ENCODE measurements around the gene TARBP1. TPM values are rescaled to one million over a fixed set of nuclear protein-coding genes. Genes with fewer than 3 reads are reported as not detected.

Gene TARBP1
- total and polyA plus RNA-seq, 5 experiments from 2014 or later = 12.8 to 61.1 (median 15.6) TPM

- Mint-ChIP-seq H3K4me3 (no peak overlapping the region), H3K9me3 (peaks cover 0 to 3% (median 0%) of the 10 kb centered on the region in 9 donors), H3K4me1 (peaks cover 0 to 21% (median 8%) of the 10 kb centered on the region in 4 donors), H3K27me3 (peaks cover 0 to 10% (median 0%) of the 10 kb centered on the region in 5 donors), H3K27ac (no peak overlapping the region), H3K36me3 (no peaks in the 10 kb centered on the region)
- POLR2A ChIA-PET = interaction anchor here (0.7 to 2.2 kb wide), 3 partner anchors 101 to 583 kb away, joined by 3 to 5 read pairs (median 3); partner anchors contain the start of gene IRF2BP2
- ATAC-seq (no peak), DNase-seq (no peak)
Measured at GRCh38 chr1:234500269-234500668, 21.3 kb upstream of the TARBP1 start.

DNA sequence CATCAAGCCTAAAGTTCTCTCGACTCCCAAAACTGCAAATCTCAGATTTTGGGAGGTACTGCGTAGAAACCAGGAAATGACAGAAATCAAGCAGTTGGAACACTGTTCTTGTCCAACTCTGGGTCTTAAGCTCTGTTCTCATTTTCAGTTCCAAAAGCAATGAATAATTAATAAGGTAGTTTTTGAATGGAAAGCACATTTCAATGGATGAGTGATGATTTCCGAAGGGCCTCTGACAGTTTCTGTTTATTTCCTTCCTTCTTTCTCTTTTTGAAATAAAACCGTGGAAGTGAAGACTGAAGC, 20.9 kb upstream of the TARBP1 start:
- peaks cover 0 to 22% (median 8%) of the 10 kb centered on the region in 4 donors for H3K4me1 Mint-ChIP-seq
- POLR2A ChIA-PET = interaction anchor here (0.5 to 2.2 kb wide), 4 partner anchors 8 to 584 kb away, joined by 3 to 5 read pairs (median 4); partner anchors contain the start of gene IRF2BP2

GRCh38 chr1:234499119-234499942, 20.4 kb upstream of the TARBP1 start:
- Mint-ChIP-seq H3K27me3 (peaks cover 0 to 10% (median 0%) of the 10 kb centered on the region in 5 donors), H3K36me3 (no peaks in the 10 kb centered on the region), H3K27ac (peak overlapping the region in 3 of 10 donors; percentile 32 to 79 (median 40)), H3K4me1 (peaks cover 0 to 22% (median 8%) of the 10 kb centered on the region in 4 donors), H3K9me3 (peaks cover 0 to 2% (median 0%) of the 10 kb centered on the region in 9 donors), H3K4me3 (peak overlapping the region in 1 of 10 donors; percentile 12)
- DNase-seq (peak; percentile 62 to 84 (median 78)), ATAC-seq (peak; percentile 99)
- POLR2A ChIA-PET = interaction anchor here (0.5 to 2.2 kb wide), 3 partner anchors 9 to 584 kb away, joined by 3 to 5 read pairs (median 4); no protein-coding TSS in a partner anchor

More for the DNA sequence above, 20.9 kb upstream of the TARBP1 start:
- Mint-ChIP-seq H3K27ac (no peak overlapping the region), H3K9me3 (peaks cover 0 to 2% (median 0%) of the 10 kb centered on the region in 9 donors), H3K36me3 (no peaks in the 10 kb centered on the region), H3K27me3 (peaks cover 0 to 10% (median 0%) of the 10 kb centered on the region in 5 donors), H3K4me3 (no peak overlapping the region)
- DNase-seq = no peak
- no peak for ATAC-seq

- DNase-seq (no peak), ATAC-seq (peak; percentile 24 to 36)
- Mint-ChIP-seq H3K27ac (peak overlapping the region in 2 of 10 donors; percentile 76 to 79), H3K9me3 (peaks cover 0 to 2% (median 0%) of the 10 kb centered on the region in 9 donors), H3K4me3 (no peak overlapping the region), H3K27me3 (peaks cover 0 to 10% (median 0%) of the 10 kb centered on the region in 5 donors), H3K4me1 (peaks cover 0 to 22% (median 8%) of the 10 kb centered on the region in 4 donors), H3K36me3 (no peaks in the 10 kb centered on the region)
- POLR2A ChIA-PET = interaction anchor here (1.0 to 2.2 kb wide), 3 partner anchors 9 to 585 kb away, joined by 3 to 5 read pairs (median 3); no protein-coding TSS in a partner anchor
Measured at GRCh38 chr1:234498448-234499118, 19.6 kb upstream of the TARBP1 start.

GRCh38 chr1:234497589-234497988, 18.6 kb upstream of the TARBP1 start:
- Mint-ChIP-seq H3K27me3 (peaks cover 0 to 10% (median 0%) of the 10 kb centered on the region in 5 donors), H3K36me3 (no peaks in the 10 kb centered on the region), H3K9me3 (no peaks in the 10 kb centered on the region), H3K27ac (peak overlapping the region in 1 of 10 donors; percentile 76), H3K4me3 (no peak overlapping the region), H3K4me1 (peaks cover 0 to 22% (median 8%) of the 10 kb centered on the region in 4 donors)
- POLR2A ChIA-PET = interaction anchor here (0.6 to 1.0 kb wide), 3 partner anchors 18 to 586 kb away, joined by 3 to 5 read pairs (median 3); no protein-coding TSS in a partner anchor
- DNase-seq = no peak
- no peak for ATAC-seq

DNA sequence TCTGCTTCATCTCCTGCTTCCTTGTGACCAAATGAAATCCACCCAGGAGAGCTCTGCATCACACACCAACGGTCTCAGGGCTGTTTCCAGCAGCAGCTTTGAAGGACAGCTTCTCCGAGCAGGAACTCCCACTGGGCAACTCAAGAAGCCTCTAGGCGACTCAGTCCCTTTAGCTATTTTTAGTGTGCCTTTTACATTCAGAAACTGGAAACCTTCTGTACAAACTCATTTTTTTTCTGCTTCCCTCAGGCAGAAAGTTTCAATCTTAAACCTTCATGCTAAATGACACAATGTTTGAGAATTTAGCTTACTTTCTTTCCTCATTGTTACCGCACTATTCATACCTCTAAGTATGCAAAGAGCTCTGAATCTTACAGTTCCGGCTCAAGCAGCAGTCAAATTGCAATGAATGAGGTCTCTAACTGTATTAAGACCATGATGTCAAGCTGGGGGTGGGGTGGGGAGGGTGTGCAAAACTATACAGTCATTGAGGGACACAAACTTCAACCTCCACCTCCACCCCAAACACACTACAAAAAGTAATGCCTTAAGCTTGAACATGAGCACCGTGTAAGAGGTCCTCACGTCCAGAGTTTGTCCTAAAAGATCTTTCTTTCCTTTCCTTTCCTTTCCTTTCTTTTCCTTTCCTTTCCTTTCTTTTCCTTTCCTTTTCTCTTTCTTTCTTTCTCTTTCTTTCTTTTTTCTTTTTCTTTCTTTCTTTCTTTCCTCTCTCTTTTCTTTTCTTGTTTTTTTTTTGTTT, 16.4 kb upstream of the TARBP1 start:
- ATAC-seq (no peak), DNase-seq (no peak)
- H3K9me3 Mint-ChIP-seq = no peaks in the 10 kb centered on the region
- peaks cover 3 to 31% (median 16%) of the 10 kb centered on the region in 4 donors for H3K4me1 Mint-ChIP-seq
- no peaks in the 10 kb centered on the region for H3K36me3 Mint-ChIP-seq
- no peak overlapping the region for H3K4me3 Mint-ChIP-seq
- no peak overlapping the region for H3K27ac Mint-ChIP-seq
- peaks cover 0 to 10% (median 0%) of the 10 kb centered on the region in 5 donors for H3K27me3 Mint-ChIP-seq
- POLR2A ChIA-PET = no interaction called here

- Mint-ChIP-seq H3K4me3 (no peak overlapping the region), H3K36me3 (no peaks in the 10 kb centered on the region), H3K27ac (no peak overlapping the region), H3K27me3 (peaks cover 0 to 7% (median 0%) of the 10 kb centered on the region in 5 donors), H3K4me1 (peaks cover 3 to 22% (median 12%) of the 10 kb centered on the region in 4 donors), H3K9me3 (no peaks in the 10 kb centered on the region)
- POLR2A ChIA-PET = no interaction called here
- DNase-seq (no peak), ATAC-seq (no peak)
Measured at GRCh38 chr1:234494049-234494448, 15.1 kb upstream of the TARBP1 start.

DNA sequence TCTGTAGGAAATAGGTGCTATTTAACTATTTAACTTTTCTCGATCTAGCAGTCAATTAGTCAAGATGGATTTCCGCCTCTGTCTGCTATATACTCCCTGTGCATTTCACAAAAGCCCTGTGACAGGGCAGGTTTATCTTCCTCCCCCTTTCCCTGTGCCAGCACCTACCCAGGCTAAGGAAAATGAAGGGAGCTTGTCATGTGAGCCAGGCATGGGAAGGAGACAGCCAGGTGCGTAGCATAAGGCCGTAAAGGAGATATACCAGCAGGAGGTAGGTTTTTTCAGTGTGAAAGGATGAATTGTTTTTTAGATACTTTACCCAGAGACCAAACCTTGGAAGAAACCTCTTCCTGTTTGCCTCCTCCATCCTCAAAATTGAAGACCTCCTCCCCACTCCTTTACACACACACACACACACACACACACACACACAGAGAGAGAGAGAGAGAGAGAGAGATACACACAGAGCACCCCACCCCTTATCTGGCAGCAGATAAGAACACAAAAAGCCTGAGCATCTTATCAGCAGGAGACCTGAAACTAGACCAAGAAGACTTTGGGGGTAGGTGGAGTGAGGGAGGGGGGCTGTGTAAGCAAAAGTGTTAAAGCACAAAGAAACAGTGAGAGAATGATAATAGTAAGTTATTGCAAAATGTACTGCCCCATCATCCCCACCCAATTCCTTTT, 12.0 kb upstream of the TARBP1 start:
- POLR2A ChIA-PET = interaction anchor here (0.9 to 1.3 kb wide), 2 partner anchors 11 to 13 kb away, joined by 3 to 4 read pairs; no protein-coding TSS in a partner anchor
- Mint-ChIP-seq H3K4me3 (peak overlapping the region in 1 of 10 donors; percentile 12), H3K9me3 (no peaks in the 10 kb centered on the region), H3K27ac (peak overlapping the region in 4 of 10 donors; percentile 0 to 72 (median 19)), H3K4me1 (peaks cover 5 to 32% (median 20%) of the 10 kb centered on the region in 4 donors), H3K27me3 (no peaks in the 10 kb centered on the region), H3K36me3 (no peaks in the 10 kb centered on the region)
- ATAC-seq (no peak), DNase-seq (no peak)

DNA sequence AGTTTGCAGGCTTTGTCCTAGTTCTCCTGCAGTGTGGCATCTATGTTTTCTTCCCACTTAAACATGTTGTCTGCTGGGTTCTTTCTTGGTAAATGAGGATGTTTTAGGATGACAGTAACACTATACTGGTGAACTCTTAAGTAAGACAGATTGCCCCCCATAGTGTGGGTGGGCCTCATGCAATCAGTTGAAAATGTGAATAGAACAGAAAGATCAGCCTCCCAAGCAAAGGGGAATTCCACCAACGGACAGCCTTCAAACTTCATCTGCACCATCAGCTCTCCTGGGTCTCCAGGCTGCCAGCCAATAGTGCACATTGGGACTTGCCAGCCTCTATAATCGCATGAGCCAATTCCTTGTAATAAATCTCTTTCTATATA, 10.7 kb upstream of the TARBP1 start:
- no peak overlapping the region for H3K4me3 Mint-ChIP-seq
- DNase-seq (no peak), ATAC-seq (no peak)
- H3K27ac Mint-ChIP-seq = no peak overlapping the region
- no peaks in the 10 kb centered on the region for H3K27me3 Mint-ChIP-seq
- no peaks in the 10 kb centered on the region for H3K9me3 Mint-ChIP-seq
- POLR2A ChIA-PET = interaction anchor here (0.5 to 1.0 kb wide), 2 partner anchors 10 to 18 kb away, joined by 3 read pairs; partner anchors contain the start of gene TARBP1
- no peaks in the 10 kb centered on the region for H3K36me3 Mint-ChIP-seq
- peaks cover 5 to 28% (median 20%) of the 10 kb centered on the region in 4 donors for H3K4me1 Mint-ChIP-seq

DNA sequence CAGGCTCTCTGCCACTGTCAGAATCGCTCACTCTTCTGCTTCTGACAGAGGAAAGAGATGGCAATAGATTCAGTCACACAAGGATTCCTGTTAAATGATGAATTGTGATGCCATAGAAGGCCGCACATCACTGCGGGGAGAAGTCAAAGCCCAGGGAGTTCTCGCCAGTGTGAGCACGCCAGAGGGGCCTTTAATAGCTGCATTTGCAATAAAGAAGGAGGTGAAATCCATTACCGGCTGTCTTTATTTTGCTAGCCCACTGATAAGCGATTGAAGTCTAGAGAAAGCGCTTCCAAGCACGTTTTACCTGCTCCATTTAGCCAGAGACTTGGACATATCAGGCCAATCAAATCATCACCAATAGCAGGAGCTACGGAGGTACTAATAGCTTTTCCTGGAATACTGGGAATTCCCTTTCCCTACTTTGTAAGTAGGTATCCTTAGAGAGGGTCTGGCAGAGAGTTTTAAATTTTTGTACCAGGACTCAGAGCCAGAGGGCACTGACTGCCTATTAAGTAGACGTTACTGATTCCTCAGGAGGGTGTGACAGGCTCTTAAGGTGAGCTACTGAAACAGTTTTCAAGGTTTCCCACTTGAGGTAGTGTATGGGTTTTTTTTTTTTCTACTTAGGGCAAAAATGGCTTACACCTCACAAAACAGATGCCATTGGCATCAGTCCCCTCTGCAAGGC, 10.2 kb upstream of the TARBP1 start:
- DNase-seq = no peak
- POLR2A ChIA-PET = interaction anchor here (0.5 to 1.0 kb wide), 2 partner anchors 10 to 19 kb away, joined by 3 read pairs; partner anchors contain the start of gene TARBP1
- no peaks in the 10 kb centered on the region for H3K36me3 Mint-ChIP-seq
- no peak for ATAC-seq
- peaks cover 5 to 28% (median 20%) of the 10 kb centered on the region in 4 donors for H3K4me1 Mint-ChIP-seq
- no peaks in the 10 kb centered on the region for H3K27me3 Mint-ChIP-seq
- H3K27ac Mint-ChIP-seq = no peak overlapping the region
- H3K4me3 Mint-ChIP-seq = no peak overlapping the region
- H3K9me3 Mint-ChIP-seq = no peaks in the 10 kb centered on the region

Measured in naive thymus-derived CD8-positive, alpha-beta T cell (primary cell).